Endothelial cell of umbilical vein (primary cell): ENCODE results near the gene KCNMB2. TPM values are rescaled to one million over a fixed set of nuclear protein-coding genes. Genes with fewer than 3 reads are reported as not detected.

Experiments
- BruUV-seq: library from RNA; stranded (reverse); fragments of 400-500 nt; replicated peaks from 2 replicates; lab custom pipeline; 2021; lab: Mats Ljungman, UMichigan
- CTCF ChIA-PET: fragments of 300-600, 350-600 bp; sonication (Branson Sonifier 250); formaldehyde crosslinking; loops from one replicate; lab custom pipeline; 2021; ENCODE audit warnings: antibody characterized with exemption, inconsistent platforms; lab: Charles Lee
- POLR2A ChIA-PET: fragments of 300-600, 350-600 bp; sonication (Branson Sonifier 250); formaldehyde crosslinking; loops from one replicate; lab custom pipeline; 2021; ENCODE audit warnings: antibody characterized with exemption, inconsistent platforms; lab: Charles Lee
- DNase-seq: peaks from one replicate; pipeline ENCODE4 v3.0.0-alpha.2; 2011; ENCODE audit warnings: low read depth, low spot score
- FAIRE-seq: peaks from 2 replicates; lab custom pipeline; 2011; peaks lifted over from hg19 to GRCh38; lab: Jason Lieb, UNC
- H2AFZ ChIP-seq: 2 replicates; pipeline ENCODE4 v1.6.0; 2012; ENCODE audit warnings: low read depth, low read length, control low read depth, inconsistent platforms
- H3K27ac ChIP-seq: 2 replicates; pipeline ENCODE4 v1.5.1; 2011; ENCODE audit warnings: low read depth, mild to moderate bottlenecking, control low read depth, low read length, moderate library complexity; ENCODE audit not compliant: insufficient read depth
- H3K27me3 ChIP-seq, 2 experiments: 2 replicates each; pipeline versions ENCODE4 v1.6.0 to v1.6.1; 2011; ENCODE audit warnings: low read length in 2 of 2, mixed read lengths in 1 of 2; ENCODE audit not compliant: control insufficient read depth in 2 of 2, insufficient read depth in 2 of 2
- H3K36me3 ChIP-seq, 2 experiments: 2 replicates in 1 of 2; 3 replicates in 1 of 2; pipeline ENCODE4 v1.5.1; 2011; ENCODE audit warnings: low read length in 2 of 2, mild to moderate bottlenecking in 1 of 2, moderate library complexity in 1 of 2; ENCODE audit not compliant: control insufficient read depth in 2 of 2, insufficient read depth in 2 of 2; ENCODE audit errors: extremely low read depth in 1 of 2
- H3K4me1 ChIP-seq: 3 replicates; pipeline ENCODE4 v1.5.1; 2011; ENCODE audit warnings: mild to moderate bottlenecking, low read length; ENCODE audit not compliant: control insufficient read depth, insufficient read depth; ENCODE audit errors: extremely low read depth
- H3K4me2 ChIP-seq: 2 replicates; pipeline ENCODE4 v1.6.1; 2011; ENCODE audit warnings: low read length, control low read depth, mixed read lengths; ENCODE audit not compliant: insufficient read depth
- H3K4me3 ChIP-seq, 3 experiments: fragments of 200-600 bp in 1 of 3; sonication (generic), shearing (Covaris generic) in 1 of 3; replicated peaks in 1 of 3; 2 replicates each; pipeline ENCODE4 v1.5.1; 2011 to 2016; ENCODE audit warnings: control low read depth in 3 of 3, low read length in 3 of 3, mild to moderate bottlenecking in 2 of 3, inconsistent platforms in 1 of 3, low read depth in 1 of 3, moderate library complexity in 1 of 3; ENCODE audit not compliant: insufficient read depth in 1 of 3
- H3K79me2 ChIP-seq: 2 replicates; pipeline ENCODE4 v1.6.0; 2012; ENCODE audit warnings: low read length, inconsistent platforms; ENCODE audit not compliant: control insufficient read depth, insufficient read depth
- H3K9ac ChIP-seq: replicated peaks from 2 replicates; pipeline ENCODE3; 2011; ENCODE audit warnings: low read length, control low read depth; ENCODE audit not compliant: insufficient read depth; ENCODE audit errors: extremely low read depth
- H3K9me1 ChIP-seq: replicated peaks from 3 replicates; pipeline ENCODE4 v1.6.0; 2011; ENCODE audit warnings: mild to moderate bottlenecking, low read length; ENCODE audit not compliant: control insufficient read depth, insufficient read depth; ENCODE audit errors: extremely low read depth
- H3K9me3 ChIP-seq: replicated peaks from 2 replicates; pipeline ENCODE4 v1.5.1; 2012; ENCODE audit warnings: low read length, inconsistent platforms; ENCODE audit not compliant: control insufficient read depth, insufficient read depth
- H4K20me1 ChIP-seq: replicated peaks from 2 replicates; pipeline ENCODE3; 2011; ENCODE audit warnings: mild to moderate bottlenecking, low read length; ENCODE audit not compliant: control insufficient read depth, insufficient read depth; ENCODE audit errors: extremely low read depth
- EZH2 ChIP-seq: IDR thresholded peaks from 2 replicates; pipeline ENCODE4 v1.6.1; 2012; ENCODE audit warnings: borderline replicate concordance, low read depth, mild to moderate bottlenecking, moderate library complexity, low read length, inconsistent platforms; ENCODE audit not compliant: severe bottlenecking
- FOS ChIP-seq: IDR thresholded peaks from 2 replicates; pipeline ENCODE4 v1.6.1; 2011; ENCODE audit warnings: mild to moderate bottlenecking, low read length, moderate library complexity, borderline replicate concordance; ENCODE audit not compliant: insufficient read depth
- GATA2 ChIP-seq: IDR thresholded peaks from 2 replicates; pipeline ENCODE4 v1.7.0; 2011; ENCODE audit warnings: low read depth, mild to moderate bottlenecking, moderate library complexity, mixed read lengths, low read length; ENCODE audit not compliant: insufficient read length, insufficient read depth
- JUN ChIP-seq: IDR thresholded peaks from 2 replicates; pipeline ENCODE4 v1.6.1; 2011; ENCODE audit warnings: borderline replicate concordance, low read depth; ENCODE audit not compliant: insufficient read length, insufficient read depth
- MAX ChIP-seq: IDR thresholded peaks from 2 replicates; pipeline ENCODE4 v1.6.1; 2011; ENCODE audit not compliant: insufficient read depth, insufficient read length
- MYC ChIP-seq: IDR thresholded peaks from one replicate; pipeline ENCODE4 v1.6.1; 2011; ENCODE audit warnings: mild to moderate bottlenecking, low read depth, low read length
- POLR2A ChIP-seq: IDR thresholded peaks from 2 replicates; pipeline ENCODE4 v1.6.1; 2012; ENCODE audit warnings: low read depth, mild to moderate bottlenecking, control low read depth, low read length
- POLR2AphosphoS5 ChIP-seq: IDR thresholded peaks from 2 replicates; pipeline ENCODE4 v1.6.1; 2012; ENCODE audit warnings: low read depth, mild to moderate bottlenecking, control low read depth, low read length, moderate library complexity; ENCODE audit not compliant: insufficient read depth
- dilution Hi-C: fragments of 300-500 bp; cut with MboI; formaldehyde crosslinking; loops from one replicate; pipeline ENCODE4 v1.15.0; 2019; ENCODE audit warnings: low sequenced_read_pairs; ENCODE audit not compliant: extremely low pct_ligation_motif_present
- intact Hi-C: fragments of 100-400 bp; cut with micrococcal nuclease; formaldehyde crosslinking; loops from one replicate; pipeline ENCODE4 v1.10.0; 2022
- polyA plus RNA-seq, 4 experiments: library from polyadenylated mRNA; depleted of rRNA in 3 of 4; stranded (reverse) in 3 of 4; unstranded in 1 of 4; fragments of >200 nt; gene quantifications; 2 replicates each; pipeline versions ENCODE4 v1.2.1 to v1.2.3, GENCODE V29; 2011 to 2012; ENCODE audit warnings: missing spikeins in 1 of 4
- total RNA-seq: library from RNA; stranded (reverse); gene quantifications from 2 replicates; pipeline ENCODE4 v1.2.3, GENCODE V29; 2021

KCNMB2 gene
- total and polyA plus RNA-seq, 2 donors (not counting 3 experiments of a cell fraction or from before 2014, with no cell fraction given), result not detected

- Histone ChIP-seq H3K4me2 (peak overlapping the region; percentile 3), H3K4me1 (peaks cover 18% of the 10 kb centered on the region), H3K79me2 (no peaks in the 10 kb centered on the region), H3K4me3 (no peak overlapping the region), H2AFZ (peak overlapping the region; percentile 46), H3K9me3 (no peaks in the 10 kb centered on the region), H4K20me1 (no peaks in the 10 kb centered on the region), H3K27me3 (no peaks in the 10 kb centered on the region), H3K36me3 (no peaks in the 10 kb centered on the region), H3K27ac (no peak overlapping the region), H3K9me1 (no peaks in the 10 kb centered on the region), H3K9ac (no peak overlapping the region)
- dilution Hi-C loops, result no loop called here
- DNase-seq, result peak; percentile 67
- intact Hi-C loops, result loop anchor here (1.0 to 2.0 kb wide), 2 partner anchors 8 to 20 kb away; no protein-coding TSS in a partner anchor
- ChIA-PET CTCF (interaction anchor here (1.2 kb wide), 1 partner anchor 19 kb away, joined by 3 read pairs; no protein-coding TSS in a partner anchor), POLR2A (interaction anchor here (0.6 kb wide), 1 partner anchor 20 kb away, joined by 3 read pairs; no protein-coding TSS in a partner anchor)
- TF ChIP-seq GATA2 (no peak), EZH2 (no peak), FOS (no peak), POLR2AphosphoS5 (peak; percentile 18), POLR2A (no peak), MAX (no peak), MYC (no peak), JUN (no peak)
- FAIRE-seq, result peak; percentile 70
- BruUV-seq, result no TSS peak
Measured at GRCh38 chr3:178512647-178513046, 23.6 kb upstream of the KCNMB2 start.
